K562 (cell line): Measurements from ENCODE around the gene TOM1L2. TPM values are rescaled to one million over a fixed set of nuclear protein-coding genes. Genes with fewer than 3 reads are reported as not detected.
"Not testable (repeated sequence)": the region's sequence is repeated elsewhere in the genome, so short reads cannot be mapped to it uniquely, and the experiment has no call there.

Source experiments
- ATAC-seq: fragments of 200-7000 bp; cut with Tn5 transposase; 3 replicates; pipeline ENCODE4 v1.9.1; 2020; ENCODE audit warnings: moderate library complexity
- BruUV-seq: library from RNA; stranded (reverse); fragments of 400-500 nt; replicated peaks from 2 replicates; lab custom pipeline; 2021; lab: Mats Ljungman, UMichigan
- CTCF ChIA-PET: fragments of 300-600 bp; formaldehyde crosslinking; extraction: SDS; loops from one replicate; lab custom pipeline; 2021; ENCODE audit warnings: low intra/inter-chr PET ratio; lab: Yijun Ruan, JAX
- POLR2A ChIA-PET: fragments of 300-600, 350-650 bp; sonication (Branson Sonifier 250); formaldehyde crosslinking; extraction: SDS; loops from one replicate; lab custom pipeline; 2021; ENCODE audit warnings: antibody characterized with exemption, inconsistent platforms; lab: Yijun Ruan, JAX
- DNase-seq, 4 experiments: peaks; one replicate each; pipeline versions ENCODE4 v3.0.0 to v3.0.0-alpha.2; 2011 to 2018; ENCODE audit warnings: low spot score in 3 of 4, mixed read lengths in 3 of 4; ENCODE audit errors: extremely low read depth in 1 of 4
- FAIRE-seq: peaks from 2 replicates; lab custom pipeline; 2011; peaks lifted over from hg19 to GRCh38; lab: Jason Lieb, UNC
- H2AFZ ChIP-seq: 2 replicates; pipeline ENCODE4 v1.6.0; 2011; ENCODE audit warnings: low read depth, low read length, control low read depth, inconsistent platforms
- H3K27ac ChIP-seq: fragments of 200-600 bp; 3 replicates; pipeline ENCODE4 v1.8.0; 2011; ENCODE audit warnings: low read depth, mild to moderate bottlenecking, control low read depth, inconsistent platforms, low read length, moderate library complexity, mixed read lengths; ENCODE audit errors: extremely low read depth
- H3K27me3 ChIP-seq, 2 experiments: fragments of 300-600 bp in 1 of 2; 2 replicates in 1 of 2; 3 replicates in 1 of 2; pipeline versions ENCODE4 v1.6.0 to v1.8.0; 2011; ENCODE audit warnings: inconsistent platforms in 2 of 2, low read length in 2 of 2, mild to moderate bottlenecking in 1 of 2, mixed read lengths in 1 of 2, moderate library complexity in 1 of 2; ENCODE audit not compliant: control insufficient read depth in 2 of 2, insufficient read depth in 2 of 2
- H3K36me3 ChIP-seq: fragments of 300-600 bp; 3 replicates; pipeline ENCODE4 v1.8.0; 2011; ENCODE audit warnings: mild to moderate bottlenecking, low read length, inconsistent platforms; ENCODE audit not compliant: control insufficient read depth, insufficient read depth
- H3K4me1 ChIP-seq, 2 experiments: fragments of 200-600 bp in 1 of 2; replicated peaks in 1 of 2; 2 replicates in 1 of 2; 3 replicates in 1 of 2; pipeline versions ENCODE4 v1.5.1 to v1.8.0; 2011; ENCODE audit warnings: inconsistent platforms in 2 of 2, low read length in 2 of 2, mild to moderate bottlenecking in 1 of 2, mixed read lengths in 1 of 2, moderate library complexity in 1 of 2; ENCODE audit not compliant: control insufficient read depth in 2 of 2, insufficient read depth in 2 of 2
- H3K4me2 ChIP-seq: 2 replicates; pipeline ENCODE4 v1.6.1; 2011; ENCODE audit warnings: low read length, control low read depth, inconsistent platforms, mixed read lengths; ENCODE audit not compliant: insufficient read depth
- H3K4me3 ChIP-seq: fragments of 200-600 bp; sonication (generic), shearing (Covaris generic); 2 replicates; pipeline ENCODE4 v1.5.1; 2016; ENCODE audit warnings: control low read depth, inconsistent platforms
- H3K79me2 ChIP-seq: fragments of 200-600 bp; 3 replicates; pipeline ENCODE4 v1.8.0; 2011; ENCODE audit warnings: low read length, inconsistent platforms; ENCODE audit not compliant: control insufficient read depth, insufficient read depth
- H3K9ac ChIP-seq, 2 experiments: 2 replicates each; pipeline versions ENCODE4 v1.6.0 to v1.6.1; 2011; ENCODE audit warnings: low read depth in 2 of 2, low read length in 2 of 2, control low read depth in 1 of 2, inconsistent platforms in 1 of 2, mild to moderate bottlenecking in 1 of 2, mixed read lengths in 1 of 2; ENCODE audit not compliant: insufficient read depth in 1 of 2
- H3K9me1 ChIP-seq: one replicate; pipeline ENCODE4 v1.6.0; 2011; ENCODE audit warnings: inconsistent platforms, mild to moderate bottlenecking, low read length, moderate library complexity; ENCODE audit not compliant: control insufficient read depth, insufficient read depth
- H3K9me3 ChIP-seq: replicated peaks from 2 replicates; pipeline ENCODE4 v1.5.1; 2011; ENCODE audit warnings: low read depth, low read length, inconsistent platforms; ENCODE audit not compliant: control insufficient read depth, insufficient read depth
- H4K20me1 ChIP-seq: replicated peaks from 2 replicates; pipeline ENCODE4 v1.6.1; 2011; ENCODE audit warnings: low read length, inconsistent platforms, mixed read lengths; ENCODE audit not compliant: control insufficient read depth, insufficient read depth
- DMBX1 ChIP-seq: fragments of 250-450 bp; sonication (Bioruptor Pico); IDR thresholded peaks from 2 replicates; pipeline ENCODE4 v1.8.0; 2022; ENCODE audit warnings: inconsistent platforms, mild to moderate bottlenecking, moderate library complexity, borderline replicate concordance
- NFYB ChIP-seq: IDR thresholded peaks from 2 replicates; pipeline ENCODE4 v1.6.1; 2011; ENCODE audit warnings: mild to moderate bottlenecking, moderate library complexity; ENCODE audit not compliant: insufficient read length; ENCODE audit errors: extremely low read depth
- PRDM10 ChIP-seq: fragments of 450-650 bp; IDR thresholded peaks from 2 replicates; pipeline ENCODE4 v1.6.1; 2018; ENCODE audit not compliant: partially characterized antibody
- WGBS: fragments of 100-300 bp; shearing (Covaris generic); methylation state at CpG from one replicate; pipeline ENCODE4 v1.1.6; 2016; ENCODE audit warnings: low coverage, mixed read lengths; ENCODE audit not compliant: insufficient coverage; ENCODE audit errors: missing lambda C conversion rate; 5-methylcytosine and 5-hydroxymethylcytosine counted together
- in situ Hi-C: fragments of 300-500 bp; cut with MboI; formaldehyde crosslinking; loops from 4 replicates; pipeline ENCODE4 v1.15.0; 2018; ENCODE audit warnings: inconsistent platforms, mixed read lengths
- intact Hi-C: fragments of 100-400 bp; cut with micrococcal nuclease; formaldehyde crosslinking; loops from 2 replicates; pipeline ENCODE4 v1.14.2; 2022
- polyA plus RNA-seq, 8 experiments: library from polyadenylated mRNA; depleted of rRNA in 4 of 8; stranded (reverse) in 5 of 8; unstranded in 3 of 8; fragments of >200 nt; fragmentation: Nextera tagmentation in 2 of 8; fragmentation: Illumina TruSeq in 1 of 8; extraction: Ambion mirVana in 2 of 8; extraction: Trizol in 1 of 8; gene quantifications; 2 replicates each; pipeline versions ENCODE4 v1.2.1 to v1.2.3, GENCODE V29; 2011 to 2014; ENCODE audit warnings: inconsistent platforms in 1 of 8, missing spikeins in 1 of 8
- total RNA-seq, 7 experiments: library from RNA; depleted of rRNA in 6 of 7; stranded (reverse); fragments of >200 nt in 6 of 7; fragmentation: Illumina TruSeq in 2 of 7; extraction: Trizol in 2 of 7; gene quantifications; 2 replicates each; pipeline versions ENCODE4 v1.2.1 to v1.2.3, GENCODE V29; 2011 to 2021; ENCODE audit warnings: low replicate concordance in 1 of 7

Gene TOM1L2
- total and polyA plus RNA-seq, 9 of the 15 experiments (the other 6 are each of a cell fraction or from before 2014, with no cell fraction given), result 0.07 to 6.0 (median 2.5) TPM

- CTCF ChIA-PET, in situ Hi-C loops: not testable (repeated sequence)
- peak; percentile 68 for TF ChIP-seq NFYB
Observed at GRCh38 chr17:17955790-17956341, 16.3 kb downstream of the TOM1L2 start.

GRCh38 chr17:17954079-17954478 lies 18.1 kb downstream of the TOM1L2 start:
- Histone ChIP-seq H2AFZ (no peak overlapping the region), H3K4me1 (peaks cover 6 to 7% of the 10 kb centered on the region in 2 experiments; a peak in 3 of 5 replicates), H3K79me2 (no peaks in the 10 kb centered on the region), H3K27me3 (no peaks in the 10 kb centered on the region), H3K4me3 (no peak overlapping the region), H4K20me1 (no peaks in the 10 kb centered on the region), H3K4me2 (no peak overlapping the region), H3K36me3 (no peaks in the 10 kb centered on the region), H3K9me1 (no peaks in the 10 kb centered on the region), H3K27ac (no peak overlapping the region)
- CTCF ChIA-PET, result no interaction called here
- in situ Hi-C loops (no loop called here), intact Hi-C loops (no loop called here)
- POLR2A ChIA-PET, result no interaction called here
- TF ChIP-seq DMBX1 (CRISPR knock-in tag), result no peak
- peak; percentile 77 for TF ChIP-seq PRDM10
- TF ChIP-seq, all 486 proteins: peak for 1
- no peak for ATAC-seq
- no peak for DNase-seq
- no TSS peak for BruUV-seq
- H3K9ac ChIP-seq, result no peak overlapping the region
- no peak for FAIRE-seq
- H3K9me3 ChIP-seq, result no peaks in the 10 kb centered on the region
- 49% methylated on average over 2 of the region's 3 CpGs for WGBS

More at GRCh38 chr17:17955790-17956341, 16.3 kb downstream of the TOM1L2 start:
- H3K27ac ChIP-seq, H3K36me3 ChIP-seq, H3K4me3 ChIP-seq, H3K4me2 ChIP-seq, H3K27me3 ChIP-seq, H3K79me2 ChIP-seq, DNase-seq, H4K20me1 ChIP-seq, intact Hi-C loops, ATAC-seq, POLR2A ChIA-PET, FAIRE-seq, H3K9ac ChIP-seq, H3K9me1 ChIP-seq, H2AFZ ChIP-seq, BruUV-seq, H3K4me1 ChIP-seq, H3K9me3 ChIP-seq: not testable (repeated sequence)
- 83% methylated on average over 11 of the region's 12 CpGs for WGBS
